ENCODE data around the gene NHLRC3. TPM values are rescaled to one million over a fixed set of nuclear protein-coding genes. Genes with fewer than 3 reads are reported as not detected.

Gene NHLRC3
- total and polyA plus RNA-seq, 9 donors, result 11.1 to 26.0 (median 20.5) TPM

GRCh38 chr13:39012608-39013007, 25.6 kb upstream of the NHLRC3 start:
- Histone ChIP-seq H3K9me3 (no peaks in the 10 kb centered on the region), H3K27ac (no peak overlapping the region), H3K4me3 (no peak overlapping the region), H3K4me1 (ENCODE audit: insufficient read depth) (no peaks in the 10 kb centered on the region), H3K36me3 (no peaks in the 10 kb centered on the region), H3K27me3 (no peaks in the 10 kb centered on the region)
- intact Hi-C loops (cut with DNase I), result no loop called here
- TF ChIP-seq, protein P1, sequence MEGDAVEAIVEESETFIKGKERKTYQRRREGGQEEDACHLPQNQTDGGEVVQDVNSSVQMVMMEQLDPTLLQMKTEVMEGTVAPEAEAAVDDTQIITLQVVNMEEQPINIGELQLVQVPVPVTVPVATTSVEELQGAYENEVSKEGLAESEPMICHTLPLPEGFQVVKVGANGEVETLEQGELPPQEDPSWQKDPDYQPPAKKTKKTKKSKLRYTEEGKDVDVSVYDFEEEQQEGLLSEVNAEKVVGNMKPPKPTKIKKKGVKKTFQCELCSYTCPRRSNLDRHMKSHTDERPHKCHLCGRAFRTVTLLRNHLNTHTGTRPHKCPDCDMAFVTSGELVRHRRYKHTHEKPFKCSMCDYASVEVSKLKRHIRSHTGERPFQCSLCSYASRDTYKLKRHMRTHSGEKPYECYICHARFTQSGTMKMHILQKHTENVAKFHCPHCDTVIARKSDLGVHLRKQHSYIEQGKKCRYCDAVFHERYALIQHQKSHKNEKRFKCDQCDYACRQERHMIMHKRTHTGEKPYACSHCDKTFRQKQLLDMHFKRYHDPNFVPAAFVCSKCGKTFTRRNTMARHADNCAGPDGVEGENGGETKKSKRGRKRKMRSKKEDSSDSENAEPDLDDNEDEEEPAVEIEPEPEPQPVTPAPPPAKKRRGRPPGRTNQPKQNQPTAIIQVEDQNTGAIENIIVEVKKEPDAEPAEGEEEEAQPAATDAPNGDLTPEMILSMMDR (IDR thresholded peaks at IDR 0.05), result no peak
- TF ChIP-seq EP300 (IDR thresholded peaks at IDR 0.05), result no peak
- no peak for TF ChIP-seq POLR2A (IDR thresholded peaks at IDR 0.05)
- 80 to 83% (median 82%) methylated on average over 7 of the region's 7 CpGs for WGBS, 3 donors
- DNase-seq, result no peak

DNA sequence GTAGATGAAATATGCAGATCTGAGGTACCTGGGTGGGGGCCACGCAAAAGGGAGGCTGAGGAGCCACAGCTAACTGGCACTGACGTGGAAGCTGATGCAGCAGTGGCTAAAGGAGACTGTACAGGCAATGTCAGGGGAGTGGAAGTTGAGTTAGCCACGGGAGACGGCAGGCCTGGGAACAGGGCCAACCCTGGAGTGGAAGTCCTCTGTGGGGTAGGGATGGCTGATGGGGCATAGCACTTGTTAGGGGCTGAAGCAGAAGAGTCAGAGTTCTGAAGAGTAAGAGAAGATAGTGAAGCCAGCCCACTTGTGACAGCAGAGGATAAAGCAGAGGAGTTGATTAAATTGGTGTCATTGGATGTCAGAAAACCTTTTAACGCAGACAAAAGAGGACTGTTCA, 24.8 kb upstream of the NHLRC3 start:
- WGBS, 3 donors, result 84 to 86% (median 85%) methylated on average over 5 of the region's 5 CpGs
- no peaks in the 10 kb centered on the region for H3K36me3 ChIP-seq
- no peak for DNase-seq
- TF ChIP-seq, protein P1 (IDR thresholded peaks at IDR 0.05), result no peak
- TF ChIP-seq POLR2A (IDR thresholded peaks at IDR 0.05) (no peak), EP300 (IDR thresholded peaks at IDR 0.05) (no peak)
- no peak overlapping the region for H3K4me3 ChIP-seq
- no peaks in the 10 kb centered on the region for H3K4me1 ChIP-seq (ENCODE audit: insufficient read depth)
- H3K9me3 ChIP-seq, result no peaks in the 10 kb centered on the region
- H3K27ac ChIP-seq, result no peak overlapping the region
- intact Hi-C loops (cut with DNase I), result no loop called here
- H3K27me3 ChIP-seq, result no peaks in the 10 kb centered on the region

DNA sequence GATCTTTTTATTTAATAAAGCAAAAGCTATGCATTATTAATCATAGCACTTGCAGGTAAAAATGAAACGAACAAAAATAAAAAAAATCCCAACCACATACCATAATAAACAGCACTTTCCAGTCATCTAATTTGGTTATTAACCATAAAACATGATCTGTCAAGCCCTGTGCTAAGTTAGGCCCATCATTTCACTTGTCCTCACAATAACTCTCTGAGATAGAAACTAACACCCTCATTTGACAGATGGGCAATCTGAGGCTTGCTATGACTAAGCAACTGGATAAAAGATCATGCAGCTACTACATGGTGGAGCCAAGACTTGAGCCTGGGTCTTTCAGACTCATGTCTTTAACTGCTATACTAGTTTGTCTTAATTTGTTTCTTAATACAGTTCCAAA, 22.2 kb upstream of the NHLRC3 start:
- WGBS, 3 donors, result 72 to 84% (median 73%) methylated on average over 1 of the region's 1 CpG
- Histone ChIP-seq H3K9me3 (no peaks in the 10 kb centered on the region), H3K36me3 (no peaks in the 10 kb centered on the region), H3K27me3 (no peaks in the 10 kb centered on the region), H3K4me1 (ENCODE audit: insufficient read depth) (no peaks in the 10 kb centered on the region), H3K4me3 (no peak overlapping the region), H3K27ac (no peak overlapping the region)
- TF ChIP-seq EP300 (IDR thresholded peaks at IDR 0.05) (no peak), POLR2A (IDR thresholded peaks at IDR 0.05) (no peak)
- TF ChIP-seq, protein P1 (IDR thresholded peaks at IDR 0.05), result no peak
- intact Hi-C loops (cut with DNase I), result no loop called here
- no peak for DNase-seq

- no peak overlapping the region for H3K4me3 ChIP-seq
- no peaks in the 10 kb centered on the region for H3K9me3 ChIP-seq
- no peaks in the 10 kb centered on the region for H3K27me3 ChIP-seq
- WGBS, 3 donors, result 6 to 13% (median 9%) methylated on average over 2 of the region's 2 CpGs
- H3K4me1 ChIP-seq (ENCODE audit: insufficient read depth), result no peaks in the 10 kb centered on the region
- TF ChIP-seq EP300 (IDR thresholded peaks at IDR 0.05) (no peak), POLR2A (IDR thresholded peaks at IDR 0.05) (no peak)
- TF ChIP-seq, protein P1 (IDR thresholded peaks at IDR 0.05), result no peak
- no peak for DNase-seq
- no peak overlapping the region for H3K27ac ChIP-seq
- intact Hi-C loops (cut with DNase I), result no loop called here
- H3K36me3 ChIP-seq, result no peaks in the 10 kb centered on the region
Measured at GRCh38 chr13:39016787-39017186, 21.5 kb upstream of the NHLRC3 start.
